Measurements from ENCODE around the gene OPN4. TPM values are rescaled to one million over a fixed set of nuclear protein-coding genes. Genes with fewer than 3 reads are reported as not detected.

Gene OPN4
- total RNA-seq, 1 donor from 2014 or later: not detected

- Histone ChIP-seq H3K9me3 (no peaks in the 10 kb centered on the region), H3K4me1 (peaks cover 11% of the 10 kb centered on the region), H3K36me3 (no peaks in the 10 kb centered on the region), H3K4me3 (no peak overlapping the region), H3K27me3 (no peaks in the 10 kb centered on the region), H3K27ac (no peak overlapping the region)
- no peak for TF ChIP-seq CTCF (IDR thresholded peaks at IDR 0.05)
- no peak for DNase-seq
- no peak for ATAC-seq
- intact Hi-C loops (cut with DNase I): no loop called here
Observed at GRCh38 chr10:86708783-86709380, 54.5 kb downstream of the OPN4 start.

- no peak for DNase-seq
- intact Hi-C loops (cut with DNase I): no loop called here
- Histone ChIP-seq H3K9me3 (no peaks in the 10 kb centered on the region), H3K4me1 (peaks cover 11% of the 10 kb centered on the region), H3K27me3 (no peaks in the 10 kb centered on the region), H3K4me3 (no peak overlapping the region), H3K36me3 (no peaks in the 10 kb centered on the region), H3K27ac (no peak overlapping the region)
- ATAC-seq: no peak
- TF ChIP-seq CTCF (IDR thresholded peaks at IDR 0.05): no peak
Observed at GRCh38 chr10:86709396-86710185, 55.2 kb downstream of the OPN4 start.

DNA sequence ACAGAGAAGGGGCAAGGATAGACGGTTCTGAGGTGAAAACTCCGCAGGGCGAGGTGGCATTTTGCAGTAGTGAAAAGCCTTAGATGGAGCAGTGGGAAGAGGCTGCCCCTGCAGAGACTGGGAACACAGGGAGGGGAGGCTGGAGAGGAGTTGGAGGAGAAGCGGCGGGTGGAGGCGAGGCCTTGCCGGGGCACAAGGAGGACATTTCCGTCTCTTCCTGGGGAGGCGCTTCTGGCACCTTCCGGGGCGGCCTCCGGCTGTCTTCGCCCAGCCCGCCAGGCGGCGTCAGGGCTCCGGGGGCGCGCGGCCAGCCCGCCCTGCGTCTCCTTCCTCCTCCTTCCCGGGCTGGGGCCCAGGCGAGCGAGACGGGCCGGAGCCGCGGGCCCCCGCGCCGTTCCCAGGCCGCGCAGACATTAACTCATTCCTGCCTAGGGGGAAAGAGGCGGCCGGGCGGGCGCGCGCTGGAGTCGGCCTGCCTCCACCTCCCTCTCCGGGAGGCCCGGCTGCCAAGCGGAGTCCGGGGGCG, 56.7 kb downstream of the OPN4 start:
- ATAC-seq (peak; percentile 97), DNase-seq (peak; percentile 95)
- peak; percentile 84 for TF ChIP-seq CTCF (IDR thresholded peaks at IDR 0.05)
- Histone ChIP-seq H3K9me3 (no peaks in the 10 kb centered on the region), H3K36me3 (no peaks in the 10 kb centered on the region), H3K4me3 (peak overlapping the region; percentile 75), H3K4me1 (peaks cover 11% of the 10 kb centered on the region), H3K27ac (peak overlapping the region; percentile 92), H3K27me3 (no peaks in the 10 kb centered on the region)
- intact Hi-C loops (cut with DNase I): no loop called here

GRCh38 chr10:86711513-86712316, 57.4 kb downstream of the OPN4 start:
- H3K27ac ChIP-seq: peak overlapping the region; percentile 92
- TF ChIP-seq CTCF (IDR thresholded peaks at IDR 0.05): no peak
- DNase-seq (peak; percentile 76), ATAC-seq (peak; percentile 70)
- H3K36me3 ChIP-seq: no peaks in the 10 kb centered on the region
- peaks cover 11% of the 10 kb centered on the region for H3K4me1 ChIP-seq
- H3K9me3 ChIP-seq: no peaks in the 10 kb centered on the region
- H3K27me3 ChIP-seq: no peaks in the 10 kb centered on the region
- H3K4me3 ChIP-seq: peak overlapping the region; percentile 75
- intact Hi-C loops (cut with DNase I): no loop called here

- H3K9me3 ChIP-seq: no peaks in the 10 kb centered on the region
- ATAC-seq: no peak
- peak overlapping the region; percentile 75 for H3K4me3 ChIP-seq
- no peaks in the 10 kb centered on the region for H3K36me3 ChIP-seq
- peaks cover 11% of the 10 kb centered on the region for H3K4me1 ChIP-seq
- H3K27me3 ChIP-seq: no peaks in the 10 kb centered on the region
- DNase-seq: no peak
- peak overlapping the region; percentile 92 for H3K27ac ChIP-seq
- intact Hi-C loops (cut with DNase I): no loop called here
- TF ChIP-seq CTCF (IDR thresholded peaks at IDR 0.05): no peak
Observed at GRCh38 chr10:86712317-86712707, 58.0 kb downstream of the OPN4 start.

Data from upper lobe of right lung (tissue), 1 donor.